SK-N-SH (cell line): Measurements from ENCODE around the gene LMOD2. TPM values are rescaled to one million over a fixed set of nuclear protein-coding genes. Genes with fewer than 3 reads are reported as not detected.

Experiments used
- CTCF ChIA-PET: fragments of 300-600, 350-600 bp; formaldehyde crosslinking; extraction: SDS; loops from one replicate; lab custom pipeline; 2021; lab: Yijun Ruan, JAX
- POLR2A ChIA-PET: fragments of 350-600 bp; sonication (Branson Sonifier 250); formaldehyde crosslinking; extraction: SDS; loops from one replicate; lab custom pipeline; 2020; ENCODE audit warnings: antibody characterized with exemption, inconsistent platforms; lab: Yijun Ruan, JAX
- DNase-seq: peaks from one replicate; pipeline ENCODE4 v3.0.0; 2012
- H2AFZ ChIP-seq: fragments of 200-600 bp; sonication (generic); 2 replicates; pipeline ENCODE4 v1.8.1; 2016; ENCODE audit warnings: antibody characterized with exemption, mild to moderate bottlenecking, low read depth
- H3F3A ChIP-seq: fragments of 200-600 bp; sonication (generic); replicated peaks from 2 replicates; pipeline ENCODE3; 2016; ENCODE audit warnings: antibody characterized with exemption, mild to moderate bottlenecking; ENCODE audit not compliant: insufficient read depth
- H3K27ac ChIP-seq, 2 experiments: fragments of 200-500 bp in 1 of 2; fragments of 200-600 bp in 1 of 2; sonication (Bioruptor generic) in 1 of 2; sonication (generic), shearing (Covaris generic) in 1 of 2; 2 replicates each; pipeline versions ENCODE4 v1.5.1 to v1.6.1; 2014 to 2016; ENCODE audit warnings: low read depth in 2 of 2, inconsistent platforms in 1 of 2, low read length in 1 of 2, mild to moderate bottlenecking in 1 of 2, mixed read lengths in 1 of 2
- H3K27me3 ChIP-seq: fragments of 200-600 bp; sonication (generic), shearing (Covaris generic); 2 replicates; pipeline ENCODE4 v1.6.1; 2016; ENCODE audit warnings: mixed run types; ENCODE audit not compliant: insufficient read depth
- H3K36me3 ChIP-seq, 2 experiments: fragments of 200-500 bp in 1 of 2; fragments of 200-600 bp in 1 of 2; sonication (Bioruptor generic) in 1 of 2; sonication (generic) in 1 of 2; replicated peaks in 1 of 2; 2 replicates each; pipeline versions ENCODE3 to v1.5.1; 2014 to 2016; ENCODE audit warnings: low read length in 1 of 2, mild to moderate bottlenecking in 1 of 2; ENCODE audit not compliant: insufficient read depth in 2 of 2, control insufficient read depth in 1 of 2
- H3K4me1 ChIP-seq, 2 experiments: fragments of 200-500 bp in 1 of 2; fragments of 200-600 bp in 1 of 2; sonication (Bioruptor generic) in 1 of 2; sonication (generic), shearing (Covaris generic) in 1 of 2; 2 replicates each; pipeline versions ENCODE4 v1.5.1 to v1.6.1; 2014 to 2016; ENCODE audit warnings: low read depth in 1 of 2, low read length in 1 of 2, mixed run types in 1 of 2; ENCODE audit not compliant: insufficient read depth in 2 of 2, control insufficient read depth in 1 of 2
- H3K4me2 ChIP-seq: fragments of 200-600 bp; sonication (generic), shearing (Covaris generic); 2 replicates; pipeline ENCODE4 v1.6.1; 2017; ENCODE audit warnings: mixed run types
- H3K4me3 ChIP-seq, 2 experiments: fragments of 200-500 bp in 1 of 2; fragments of 200-600 bp in 1 of 2; sonication (Bioruptor generic) in 1 of 2; sonication (generic), shearing (Covaris generic) in 1 of 2; 2 replicates each; pipeline versions ENCODE4 v1.5.1 to v1.8.1; 2014 to 2016; ENCODE audit warnings: low read depth in 2 of 2, inconsistent platforms in 1 of 2, low read length in 1 of 2, mild to moderate bottlenecking in 1 of 2, mixed read lengths in 1 of 2, moderate library complexity in 1 of 2
- H3K79me2 ChIP-seq: fragments of 200-600 bp; sonication (generic); 2 replicates; pipeline ENCODE4 v1.8.1; 2017; ENCODE audit warnings: mild to moderate bottlenecking; ENCODE audit not compliant: insufficient read depth
- H3K9ac ChIP-seq: fragments of 200-600 bp; sonication (generic); 2 replicates; pipeline ENCODE4 v1.6.1; 2017; ENCODE audit warnings: mixed run types
- H3K9me2 ChIP-seq: fragments of 200-600 bp; sonication (generic); 2 replicates; pipeline ENCODE4 v1.6.1; 2017; ENCODE audit warnings: mixed run types
- H3K9me3 ChIP-seq: fragments of 200-600 bp; sonication (generic); 2 replicates; pipeline ENCODE4 v1.6.1; 2017; ENCODE audit warnings: mixed run types, mild to moderate bottlenecking, moderate library complexity
- H4K20me1 ChIP-seq: fragments of 200-600 bp; sonication (generic); 2 replicates; pipeline ENCODE4 v1.6.1; 2017; ENCODE audit warnings: mild to moderate bottlenecking, mixed run types; ENCODE audit not compliant: insufficient read depth
- CHD2 ChIP-seq: fragments of 150-350 bp; IDR thresholded peaks from 2 replicates; pipeline ENCODE4 v1.6.1; 2018; ENCODE audit warnings: low read length; ENCODE audit not compliant: partially characterized antibody
- FOSL2 ChIP-seq: IDR thresholded peaks from 2 replicates; pipeline ENCODE4 v1.4.0; 2012; ENCODE audit warnings: low read depth, mild to moderate bottlenecking, moderate library complexity, borderline replicate concordance
- JUND ChIP-seq: IDR thresholded peaks from 2 replicates; pipeline ENCODE4 v1.4.0; 2012
- MXI1 ChIP-seq: IDR thresholded peaks from 2 replicates; pipeline ENCODE4 v1.6.1; 2012; ENCODE audit warnings: mild to moderate bottlenecking, low read depth, low read length, improper control_type of control experiment
- RCOR1 ChIP-seq: fragments of 150-350 bp; IDR thresholded peaks from 2 replicates; pipeline ENCODE4 v1.6.1; 2017; ENCODE audit warnings: antibody characterized with exemption, low read length
- RXRA ChIP-seq: IDR thresholded peaks from 2 replicates; pipeline ENCODE4 v1.4.0; 2012; ENCODE audit warnings: low read depth, mild to moderate bottlenecking, borderline replicate concordance
- SIN3A ChIP-seq: IDR thresholded peaks from 2 replicates; pipeline ENCODE4 v1.6.1; 2012; ENCODE audit warnings: low read depth, mild to moderate bottlenecking, low read length, moderate library complexity, borderline replicate concordance
- TEAD4 ChIP-seq: IDR thresholded peaks from 2 replicates; pipeline ENCODE4 v1.4.0; 2012; ENCODE audit warnings: mild to moderate bottlenecking, borderline replicate concordance; ENCODE audit not compliant: insufficient read depth
- WGBS: methylation state at CpG from one replicate; pipeline ENCODE4 v1.1.6; 2017; ENCODE audit warnings: low lambda C conversion rate; 5-methylcytosine and 5-hydroxymethylcytosine counted together
- polyA plus RNA-seq, 3 experiments: library from polyadenylated mRNA; depleted of rRNA; stranded (reverse); fragments of >200 nt; gene quantifications; 2 replicates each; pipeline ENCODE4 v1.2.3, GENCODE V29; 2012
- TF ChIP-seq, protein P1 (sequence below): fragments of 150-350 bp; IDR thresholded peaks from 2 replicates; pipeline ENCODE4 v1.6.1; 2016; ENCODE audit warnings: mild to moderate bottlenecking, low read depth, low read length
- TF ChIP-seq, protein P2 (sequence below): IDR thresholded peaks from 2 replicates; pipeline ENCODE4; 2012

LMOD2 gene
- polyA plus RNA-seq, 1 of the 3 experiments (the other 2 are of a cell fraction), result not detected

DNA sequence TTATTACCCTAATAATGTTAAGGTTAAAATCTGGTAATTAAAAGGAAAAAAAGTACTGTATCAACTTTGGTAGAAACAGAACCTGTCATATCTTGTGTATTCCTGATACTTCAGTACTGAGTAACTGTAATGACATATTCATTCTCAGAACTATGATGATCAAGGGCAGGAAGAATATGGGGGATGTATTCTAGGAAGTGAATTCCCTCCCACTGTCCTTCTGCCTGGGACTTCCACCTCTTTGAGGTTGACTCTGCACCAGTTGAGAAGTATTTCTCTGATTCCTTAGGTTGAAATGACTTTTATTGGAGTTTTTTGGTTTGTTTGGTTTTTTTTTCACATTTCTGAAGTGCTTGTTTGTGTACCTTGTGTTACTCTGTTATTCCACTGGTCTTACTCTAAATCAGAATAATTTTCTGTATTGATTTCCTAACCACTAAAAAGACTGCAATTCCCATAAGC, 56.2 kb downstream of the LMOD2 start:
- Histone ChIP-seq H3K27ac (no peak overlapping the region; a peak in 1 of 4 replicates), H3K9me2 (no peaks in the 10 kb centered on the region), H3K36me3 (peaks cover 19 to 31% of the 10 kb centered on the region in 2 experiments), H3K4me1 (peaks cover 16 to 40% of the 10 kb centered on the region in 2 experiments; a peak in 3 of 4 replicates), H3K79me2 (peaks cover 57% of the 10 kb centered on the region), H3F3A (peaks cover 8% of the 10 kb centered on the region), H3K27me3 (no peaks in the 10 kb centered on the region), H3K4me3 (no peak overlapping the region), H3K4me2 (no peak overlapping the region), H4K20me1 (peaks cover 43% of the 10 kb centered on the region), H2AFZ (no peak overlapping the region), H3K9ac (no peak overlapping the region), H3K9me3 (no peaks in the 10 kb centered on the region)
- CTCF ChIA-PET, result interaction anchor here (1.3 kb wide), 1 partner anchor 11 kb away, joined by 7 read pairs; no protein-coding TSS in a partner anchor
- POLR2A ChIA-PET, result no interaction called here
- DNase-seq, result no peak
- no peak for TF ChIP-seq JUND
- no peak for TF ChIP-seq RXRA
- TF ChIP-seq, protein P1, sequence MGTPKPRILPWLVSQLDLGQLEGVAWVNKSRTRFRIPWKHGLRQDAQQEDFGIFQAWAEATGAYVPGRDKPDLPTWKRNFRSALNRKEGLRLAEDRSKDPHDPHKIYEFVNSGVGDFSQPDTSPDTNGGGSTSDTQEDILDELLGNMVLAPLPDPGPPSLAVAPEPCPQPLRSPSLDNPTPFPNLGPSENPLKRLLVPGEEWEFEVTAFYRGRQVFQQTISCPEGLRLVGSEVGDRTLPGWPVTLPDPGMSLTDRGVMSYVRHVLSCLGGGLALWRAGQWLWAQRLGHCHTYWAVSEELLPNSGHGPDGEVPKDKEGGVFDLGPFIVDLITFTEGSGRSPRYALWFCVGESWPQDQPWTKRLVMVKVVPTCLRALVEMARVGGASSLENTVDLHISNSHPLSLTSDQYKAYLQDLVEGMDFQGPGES, result no peak
- TF ChIP-seq SIN3A, result no peak
- TF ChIP-seq MXI1, result no peak

DNA sequence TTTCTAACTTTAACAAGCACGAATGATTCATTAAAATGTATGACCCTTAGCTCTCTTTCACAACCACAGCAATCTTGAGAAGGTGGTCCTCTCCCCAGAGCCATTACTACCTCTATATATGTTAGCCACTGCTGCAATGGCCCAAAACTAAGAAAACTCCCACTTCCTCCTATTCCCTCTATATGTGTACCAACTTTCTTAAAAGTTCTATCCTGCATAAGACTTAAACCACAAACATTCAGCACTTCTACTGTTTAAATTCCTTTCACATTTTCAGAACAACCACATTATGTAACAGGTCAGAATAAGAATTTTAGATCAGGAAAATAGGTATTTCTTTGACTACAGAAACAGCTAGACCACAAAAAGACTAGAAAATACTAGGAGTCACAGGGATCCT, 57.0 kb downstream of the LMOD2 start:
- Histone ChIP-seq H3K4me2 (no peak overlapping the region), H4K20me1 (peaks cover 50% of the 10 kb centered on the region), H3K9ac (no peak overlapping the region), H2AFZ (no peak overlapping the region), H3K4me1 (peaks cover 16 to 40% of the 10 kb centered on the region in 2 experiments; a peak in 3 of 4 replicates), H3K9me3 (no peaks in the 10 kb centered on the region), H3K9me2 (no peaks in the 10 kb centered on the region), H3K4me3 (no peak overlapping the region), H3K27me3 (no peaks in the 10 kb centered on the region), H3K36me3 (peaks cover 12 to 24% of the 10 kb centered on the region in 2 experiments), H3K79me2 (peaks cover 65% of the 10 kb centered on the region), H3F3A (peaks cover 7% of the 10 kb centered on the region), H3K27ac (no peak overlapping the region; a peak in 1 of 4 replicates)
- DNase-seq, result no peak
- CTCF ChIA-PET, result interaction anchor here (1.3 kb wide), 1 partner anchor 11 kb away, joined by 7 read pairs; no protein-coding TSS in a partner anchor
- 73% methylated on average over 1 of the region's 1 CpG for WGBS
- TF ChIP-seq CHD2, result no peak
- TF ChIP-seq TEAD4, result 0 out of 2 replicates have a peak, but pooled peaks have one; percentile 34
- TF ChIP-seq, protein P2, sequence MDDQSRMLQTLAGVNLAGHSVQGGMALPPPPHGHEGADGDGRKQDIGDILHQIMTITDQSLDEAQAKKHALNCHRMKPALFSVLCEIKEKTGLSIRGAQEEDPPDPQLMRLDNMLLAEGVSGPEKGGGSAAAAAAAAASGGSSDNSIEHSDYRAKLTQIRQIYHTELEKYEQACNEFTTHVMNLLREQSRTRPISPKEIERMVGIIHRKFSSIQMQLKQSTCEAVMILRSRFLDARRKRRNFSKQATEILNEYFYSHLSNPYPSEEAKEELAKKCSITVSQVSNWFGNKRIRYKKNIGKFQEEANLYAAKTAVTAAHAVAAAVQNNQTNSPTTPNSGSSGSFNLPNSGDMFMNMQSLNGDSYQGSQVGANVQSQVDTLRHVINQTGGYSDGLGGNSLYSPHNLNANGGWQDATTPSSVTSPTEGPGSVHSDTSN, result no peak
- no peak for TF ChIP-seq MXI1
- TF ChIP-seq FOSL2, result no peak
- TF ChIP-seq SIN3A, result no peak
- TF ChIP-seq RCOR1, result no peak
- POLR2A ChIA-PET, result no interaction called here

Other genes starting within 250 kb of the LMOD2 start
- 0.10 and 0.11 TPM in 2 replicates for gene IQUB, start 121.3 kb upstream of the LMOD2 start, polyA plus RNA-seq (2012; rRNA removed)
- gene NDUFA5, start 98.0 kb upstream of the LMOD2 start, polyA plus RNA-seq (2012; rRNA removed), result 10.9 and 14.6 TPM in 2 replicates
- gene ASB15, start 54.0 kb upstream of the LMOD2 start, polyA plus RNA-seq (2012; rRNA removed), result not detected in 2 replicates
- gene WASL, start 93.1 kb downstream of the LMOD2 start, polyA plus RNA-seq (2012; rRNA removed), result 8.5 and 9.9 TPM in 2 replicates
- gene HYAL4, start 189.3 kb downstream of the LMOD2 start, polyA plus RNA-seq (2012; rRNA removed), result not detected in 2 replicates